Vein endothelial cell (primary cell): ENCODE measurements around the gene INSIG1. TPM values are rescaled to one million over a fixed set of nuclear protein-coding genes. Genes with fewer than 3 reads are reported as not detected.

Source experiments
- total RNA-seq: library from RNA; depleted of rRNA; stranded (reverse); fragments of >200 nt; gene quantifications from 2 replicates; pipeline ENCODE4 v1.2.3, GENCODE V29; 2012

Gene INSIG1
- 35.9 and 104 TPM in 2 replicates for total RNA-seq

GRCh38 chr7:155297517-155298287 lies at the start of gene INSIG1:
Gene INSIG1 (plus strand): TSS chr7:155297878. CDS start chr7:155298286, 408 bp downstream.

Other genes starting within 250 kb of the INSIG1 start
- not detected in 2 replicates for gene HTR5A, start 227.6 kb upstream of the INSIG1 start, total RNA-seq
- gene EN2, start 160.3 kb downstream of the INSIG1 start, total RNA-seq: under 0.01 TPM in 1 of 2 replicates, not detected in the other
- gene CNPY1, start 248.7 kb downstream of the INSIG1 start, total RNA-seq: not detected in 2 replicates